ENCODE results near the gene EIF4G1. TPM values are rescaled to one million over a fixed set of nuclear protein-coding genes. Genes with fewer than 3 reads are reported as not detected.

EIF4G1 gene
- polyA plus RNA-seq, 3 donors, result 13.9 to 119 (median 24.2) TPM

GRCh38 chr3:184372911-184373310 is 58.5 kb downstream of the EIF4G1 start:
- no peaks in the 10 kb centered on the region for H3K79me2 ChIP-seq (ENCODE audit: insufficient read depth, low read length)
- no peak for DNase-seq
- Mint-ChIP-seq H3K4me1 (peaks cover 4% of the 10 kb centered on the region), H3K27ac (no peak overlapping the region), H3K4me3 (no peak overlapping the region), H3K9me3 (peaks cover 0 to 2% (median 0%) of the 10 kb centered on the region in 7 donors), H3K36me3 (peaks cover 14 to 18% of the 10 kb centered on the region in 2 donors), H3K27me3 (ENCODE audit: low read depth in 3 of 3) (peaks cover 26 to 53% (median 41%) of the 10 kb centered on the region in 3 donors)
- no peak overlapping the region for H3K4me3 ChIP-seq (replicated peaks in 1 of 3; ENCODE audit: low read depth in 2 of 3, low read length in 3 of 3)
- H3K36me3 ChIP-seq (replicated peaks in 1 of 2; ENCODE audit: control insufficient read depth in 1 of 2, insufficient read depth in 2 of 2, low read length in 2 of 2), result peaks cover 9 to 19% of the 10 kb centered on the region in 2 donors
- H4K20me1 ChIP-seq (ENCODE audit: insufficient read depth, low read length), result no peaks in the 10 kb centered on the region
- TF ChIP-seq CTCF (IDR thresholded peaks at IDR 0.05), result no peak
- intact Hi-C loops (cut with micrococcal nuclease), result loop anchor here (10.0 kb wide), 2 partner anchors 402 to 422 kb away; no protein-coding TSS in a partner anchor
- no peak overlapping the region for H3K9ac ChIP-seq (ENCODE audit: insufficient read depth, low read length, poor library complexity, severe bottlenecking)
- no peak overlapping the region for H2AFZ ChIP-seq (ENCODE audit: insufficient read depth, low read depth, low read length, poor library complexity, severe bottlenecking)
- H3K27me3 ChIP-seq (ENCODE audit: control insufficient read depth in 2 of 2, insufficient read depth in 2 of 2, low read length in 2 of 2), result peaks cover under 1 to 26% of the 10 kb centered on the region in 2 donors
- no peak overlapping the region for H3K4me2 ChIP-seq (replicated peaks; ENCODE audit: extremely low read depth, low read length, poor library complexity, severe bottlenecking)
- WGBS (ENCODE audit: insufficient coverage), result 71% methylated on average over 1 of the region's 5 CpGs
- H3K27ac ChIP-seq (ENCODE audit: low read depth in 1 of 2, low read length in 2 of 2), result no peak overlapping the region
- peaks cover 0 to 6% of the 10 kb centered on the region in 2 donors for H3K4me1 ChIP-seq (ENCODE audit: control insufficient read depth in 1 of 2, insufficient read depth in 2 of 2, low read length in 2 of 2)
- H3K9me3 ChIP-seq (replicated peaks in 1 of 2; ENCODE audit: control insufficient read depth in 1 of 2, insufficient read depth in 1 of 2, low read length in 2 of 2), result no peaks in the 10 kb centered on the region

- Histone ChIP-seq H3K4me1 (ENCODE audit: control insufficient read depth in 1 of 2, insufficient read depth in 2 of 2, low read length in 2 of 2) (peaks cover 0 to 6% of the 10 kb centered on the region in 2 donors), H3K9ac (ENCODE audit: insufficient read depth, low read length, poor library complexity, severe bottlenecking) (no peak overlapping the region)
- WGBS (ENCODE audit: insufficient coverage), result 96% methylated on average over 6 of the region's 6 CpGs
These were observed 59.0 kb downstream of the EIF4G1 start for GRCh38 chr3:184373422-184373821.

More at GRCh38 chr3:184373422-184373821, 59.0 kb downstream of the EIF4G1 start:
- no peak overlapping the region for H3K4me2 ChIP-seq (replicated peaks; ENCODE audit: extremely low read depth, low read length, poor library complexity, severe bottlenecking)
- intact Hi-C loops (cut with micrococcal nuclease), result loop anchor here (10.0 kb wide), 2 partner anchors 401 to 421 kb away; no protein-coding TSS in a partner anchor
- no peak for DNase-seq
- Mint-ChIP-seq H3K27ac (no peak overlapping the region), H3K27me3 (ENCODE audit: low read depth in 3 of 3) (peaks cover 31 to 58% (median 46%) of the 10 kb centered on the region in 3 donors), H3K36me3 (peaks cover 9 to 13% of the 10 kb centered on the region in 2 donors), H3K9me3 (peaks cover 0 to 3% (median 2%) of the 10 kb centered on the region in 7 donors), H3K4me3 (no peak overlapping the region), H3K4me1 (peaks cover 4% of the 10 kb centered on the region)
- peaks cover 0 to 3% of the 10 kb centered on the region in 2 donors for H3K9me3 ChIP-seq (replicated peaks in 1 of 2; ENCODE audit: control insufficient read depth in 1 of 2, insufficient read depth in 1 of 2, low read length in 2 of 2)
- H3K27me3 ChIP-seq (ENCODE audit: control insufficient read depth in 2 of 2, insufficient read depth in 2 of 2, low read length in 2 of 2), result peaks cover 5 to 31% of the 10 kb centered on the region in 2 donors
- no peak overlapping the region for H2AFZ ChIP-seq (ENCODE audit: insufficient read depth, low read depth, low read length, poor library complexity, severe bottlenecking)
- no peaks in the 10 kb centered on the region for H3K79me2 ChIP-seq (ENCODE audit: insufficient read depth, low read length)
- H3K36me3 ChIP-seq (replicated peaks in 1 of 2; ENCODE audit: control insufficient read depth in 1 of 2, insufficient read depth in 2 of 2, low read length in 2 of 2), result peaks cover 4 to 14% of the 10 kb centered on the region in 2 donors
- no peaks in the 10 kb centered on the region for H4K20me1 ChIP-seq (ENCODE audit: insufficient read depth, low read length)
- no peak for TF ChIP-seq CTCF (IDR thresholded peaks at IDR 0.05)
- H3K27ac ChIP-seq (ENCODE audit: low read depth in 1 of 2, low read length in 2 of 2), result no peak overlapping the region
- no peak overlapping the region for H3K4me3 ChIP-seq (replicated peaks in 1 of 3; ENCODE audit: low read depth in 2 of 3, low read length in 3 of 3)

Measured in CD14-positive monocyte (primary cell).